HG02852 (cell line): Measurements from ENCODE around the gene NEIL1.
"Not testable (repeated sequence)": the region's sequence is repeated elsewhere in the genome, so short reads cannot be mapped to it uniquely, and the experiment has no call there.

Experiments
- ATAC-seq: cut with Tn5 transposase; IDR thresholded peaks from one replicate; pipeline ENCODE4 v1.9.1; 2021; ENCODE audit warnings: mild to moderate bottlenecking, moderate library complexity; ENCODE audit not compliant: unreplicated experiment

Gene NEIL1

DNA sequence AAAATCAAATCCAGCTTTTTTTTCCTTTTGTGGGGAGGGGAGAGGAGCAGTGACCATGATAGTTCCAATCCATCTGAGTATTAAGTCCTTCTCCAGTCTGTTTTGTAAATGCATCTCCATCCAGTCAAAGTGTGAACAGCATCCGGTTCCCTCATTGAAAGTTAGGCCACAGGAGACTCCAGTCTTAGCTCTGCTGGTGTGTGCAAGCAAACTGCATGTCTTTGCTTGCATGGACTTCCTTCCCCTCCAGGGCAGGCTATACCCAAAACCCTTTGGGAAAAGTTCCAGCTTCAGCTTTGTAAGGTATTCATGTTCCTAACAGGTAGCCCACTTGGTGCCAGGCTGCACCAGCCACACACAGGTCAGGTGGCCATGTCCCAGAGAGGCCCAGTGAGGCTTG, 24.6 kb downstream of the NEIL1 start:
- ATAC-seq, result no peak

DNA sequence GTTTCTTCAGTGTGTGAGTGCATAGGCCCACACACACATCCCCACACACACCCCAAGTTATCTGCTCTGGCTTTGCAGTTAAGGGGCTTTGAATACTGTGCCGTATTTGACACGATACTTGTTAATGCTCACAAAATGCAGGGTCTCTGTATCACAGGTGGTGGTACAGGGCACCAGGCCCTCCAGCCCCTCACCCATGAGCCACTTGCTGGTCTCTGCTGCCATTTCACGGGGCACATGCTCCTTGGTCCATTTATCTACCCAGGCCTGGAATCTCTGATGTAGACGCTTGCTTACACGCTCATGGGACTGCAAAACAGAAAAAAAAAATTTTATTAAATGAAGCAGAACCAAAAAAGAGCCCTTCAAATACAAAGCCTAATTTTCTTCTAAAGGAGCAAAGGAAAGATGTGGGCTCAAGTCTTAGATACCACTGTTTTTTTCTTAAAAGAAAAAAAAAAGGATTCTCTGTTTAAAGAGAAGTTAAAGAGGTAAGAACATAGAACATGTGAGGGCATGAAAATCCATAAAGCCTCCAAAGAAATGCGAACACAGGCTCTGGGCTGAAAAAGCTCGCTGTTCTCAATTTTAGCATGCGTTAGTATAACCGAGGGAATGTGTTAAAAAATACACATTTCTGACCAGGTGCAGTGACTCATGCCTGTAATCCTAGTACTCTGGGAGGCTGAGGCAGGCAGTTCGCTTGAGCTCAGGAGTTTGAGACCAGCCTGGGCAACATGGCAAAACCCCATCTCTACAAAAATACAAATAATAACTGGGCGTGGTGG, 25.3 kb downstream of the NEIL1 start:
- ATAC-seq, result no peak

DNA sequence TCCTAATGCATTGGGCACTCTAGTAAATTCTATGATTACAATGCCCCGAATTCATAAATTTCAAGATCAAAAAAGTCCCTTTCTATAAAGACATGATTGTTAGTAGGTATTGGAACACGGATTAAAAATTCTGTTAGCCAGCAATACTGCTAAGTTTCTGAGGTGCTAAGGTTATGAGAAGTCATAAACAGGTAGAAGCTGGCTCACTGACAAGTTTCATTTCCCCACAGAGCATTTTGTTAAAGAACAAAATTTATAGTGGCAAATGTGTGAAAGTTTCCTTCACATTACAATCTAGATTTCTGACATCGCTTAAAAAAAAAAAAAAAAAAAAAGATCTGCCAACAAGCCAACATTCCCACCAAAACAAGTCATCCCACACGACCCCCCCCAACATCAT, 33.9 kb downstream of the NEIL1 start:
- ATAC-seq, result no peak

DNA sequence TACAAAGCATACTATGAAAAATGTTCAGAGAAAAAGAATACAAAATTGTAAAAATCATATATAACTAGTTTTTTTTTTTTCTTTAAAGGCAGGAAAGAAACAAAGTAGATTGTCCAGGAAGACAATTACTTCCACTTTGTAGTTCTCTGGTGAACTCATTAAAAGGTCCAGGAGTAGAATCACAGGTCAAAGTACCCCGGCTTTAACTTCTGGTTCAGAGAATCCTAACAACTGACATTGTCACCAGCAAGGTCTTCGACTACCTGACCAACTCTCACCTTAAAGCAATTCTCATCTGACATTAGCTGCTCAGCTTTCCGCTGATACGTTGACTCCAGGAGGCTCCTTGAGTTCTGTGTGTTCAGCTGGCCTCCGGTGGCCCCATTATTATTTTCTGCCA, 37.1 kb downstream of the NEIL1 start:
- ATAC-seq, result not testable (repeated sequence)

DNA sequence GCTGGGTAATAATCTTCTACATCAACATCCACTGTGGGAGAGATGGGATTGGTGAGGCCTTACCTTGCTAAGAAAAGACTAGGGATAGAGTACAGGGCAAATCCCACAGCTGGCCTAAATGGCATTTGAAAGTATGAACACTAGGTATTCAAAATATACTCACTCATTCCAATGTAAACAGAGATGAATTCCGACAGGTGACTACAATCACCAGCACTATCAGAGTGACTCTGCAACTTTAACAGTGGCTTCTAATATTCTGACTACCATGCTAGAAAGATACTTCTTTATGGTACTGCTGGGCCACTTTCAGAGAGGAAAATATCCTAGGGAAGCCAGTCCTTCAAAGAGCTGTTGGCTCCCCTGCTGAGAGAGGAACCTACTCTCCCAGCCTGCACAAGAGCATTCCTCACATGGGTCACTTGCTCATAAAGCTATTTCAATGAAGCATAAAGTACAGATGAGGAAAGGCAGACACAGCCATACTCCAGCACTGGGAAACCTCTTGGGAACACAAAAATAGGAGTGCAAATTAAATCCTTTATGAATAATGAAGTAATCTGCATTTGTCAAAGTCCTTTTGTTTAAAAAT, 43.0 kb downstream of the NEIL1 start:
- no peak for ATAC-seq

DNA sequence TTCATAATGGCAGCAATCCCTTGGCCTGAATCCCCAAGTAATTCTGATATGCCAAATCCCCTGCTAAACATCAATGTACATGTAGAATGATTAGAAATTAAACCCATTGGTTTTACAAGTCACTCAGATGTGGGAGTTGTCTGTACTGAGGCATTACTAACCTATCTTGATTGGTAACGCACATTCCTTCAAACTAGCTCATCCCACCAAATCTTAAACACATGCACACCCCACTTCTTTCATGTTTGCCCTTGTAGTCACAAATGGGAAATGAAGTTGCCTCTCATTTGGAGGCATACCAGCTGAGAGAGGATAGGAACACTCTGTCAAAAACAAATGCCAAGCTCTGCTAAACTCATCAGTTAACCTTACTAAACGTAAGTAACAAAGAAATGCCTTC, 50.7 kb downstream of the NEIL1 start:
- no peak for ATAC-seq

DNA sequence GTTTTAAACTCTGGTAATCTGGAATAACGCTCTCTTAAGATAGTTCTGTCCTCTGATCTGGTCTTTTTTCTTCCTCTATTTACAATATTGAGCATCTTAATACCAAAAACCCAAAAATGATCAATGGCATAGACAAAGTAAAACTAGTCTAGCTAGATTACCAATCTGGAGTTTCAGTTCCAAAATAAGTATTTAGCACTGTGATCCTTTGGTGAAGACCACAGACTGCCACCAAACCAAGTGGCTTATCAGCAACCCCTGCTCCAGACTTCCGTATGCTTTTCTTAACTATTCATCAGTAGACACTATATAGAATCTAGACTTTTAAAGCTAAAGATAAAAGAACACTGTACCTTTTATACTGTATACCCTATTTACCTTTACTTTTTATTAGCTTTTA, 57.1 kb downstream of the NEIL1 start:
- no peak for ATAC-seq
